Panc1 (cell line): ENCODE measurements around the gene TRIM3. TPM values are rescaled to one million over a fixed set of nuclear protein-coding genes. Genes with fewer than 3 reads are reported as not detected.

Source experiments
- ATAC-seq: fragments of 200-7000 bp; cut with Tn5 transposase; 2 replicates; pipeline ENCODE4 v1.9.1; 2020; ENCODE audit warnings: mild to moderate bottlenecking, moderate library complexity
- BruUV-seq: library from RNA; stranded (reverse); fragments of 400-500 nt; replicated peaks from 2 replicates; lab custom pipeline; 2021; lab: Mats Ljungman, UMichigan
- CTCF ChIA-PET: fragments of 300-600 bp; sonication (Branson Sonifier 250); formaldehyde crosslinking; loops from one replicate; lab custom pipeline; 2022; ENCODE audit warnings: antibody characterized with exemption; lab: Charles Lee
- POLR2A ChIA-PET: fragments of 300-600 bp; sonication (Branson Sonifier 250); formaldehyde crosslinking; loops from one replicate; lab custom pipeline; 2022; ENCODE audit warnings: antibody characterized with exemption; lab: Charles Lee
- DNase-seq: peaks from one replicate; pipeline ENCODE4 v3.0.0-alpha.2; 2010; ENCODE audit warnings: low read depth, low spot score
- H3K27ac ChIP-seq: 2 replicates; pipeline ENCODE4 v1.5.1; 2011; ENCODE audit warnings: mild to moderate bottlenecking, low read length, inconsistent platforms
- H3K27me3 ChIP-seq: fragments of 200-500 bp; sonication (Bioruptor generic); 2 replicates; pipeline ENCODE4 v1.6.0; 2014; ENCODE audit warnings: low read length, inconsistent platforms; ENCODE audit not compliant: control insufficient read depth, insufficient read depth
- H3K36me3 ChIP-seq: fragments of 200-500 bp; sonication (Bioruptor generic); 2 replicates; pipeline ENCODE4 v1.5.1; 2014; ENCODE audit warnings: inconsistent platforms, mild to moderate bottlenecking, low read length, moderate library complexity; ENCODE audit not compliant: control insufficient read depth, insufficient read depth
- H3K4me1 ChIP-seq: 2 replicates; pipeline ENCODE4 v1.5.1; 2011; ENCODE audit warnings: inconsistent platforms, mild to moderate bottlenecking, low read length, moderate library complexity; ENCODE audit not compliant: control insufficient read depth, insufficient read depth
- H3K4me3 ChIP-seq, 2 experiments: 2 replicates each; pipeline ENCODE4 v1.5.1; 2011 to 2012; ENCODE audit warnings: low read depth in 2 of 2, low read length in 2 of 2, mild to moderate bottlenecking in 2 of 2, inconsistent platforms in 1 of 2, moderate library complexity in 1 of 2
- H3K9me3 ChIP-seq: fragments of 200-500 bp; sonication (Bioruptor generic); 2 replicates; pipeline ENCODE4 v1.5.1; 2014; ENCODE audit warnings: low read depth, mild to moderate bottlenecking, inconsistent platforms, low read length, moderate library complexity; ENCODE audit not compliant: control insufficient read depth, insufficient read depth
- POLR2AphosphoS5 ChIP-seq: IDR thresholded peaks from 2 replicates; pipeline ENCODE4 v1.6.1; 2012; ENCODE audit warnings: mild to moderate bottlenecking, low read depth, low read length, moderate library complexity
- SIN3A ChIP-seq: IDR thresholded peaks from 2 replicates; pipeline ENCODE4 v1.6.1; 2012; ENCODE audit warnings: low read depth, mild to moderate bottlenecking, low read length, moderate library complexity, borderline replicate concordance; ENCODE audit not compliant: insufficient read depth
- TCF7L2 ChIP-seq: IDR thresholded peaks from 2 replicates; pipeline ENCODE4 v1.6.1; 2011; ENCODE audit warnings: mild to moderate bottlenecking, low read depth, low read length, inconsistent platforms
- in situ Hi-C: cut with HindIII; loops from 2 replicates; pipeline ENCODE4 v1.10.0; 2016; ENCODE audit warnings: low sequenced_read_pairs, low pct_unique_long_range_greater_than_20kb
- intact Hi-C: fragments of 100-400 bp; cut with micrococcal nuclease; formaldehyde crosslinking; loops from one replicate; pipeline ENCODE4 v1.10.0; 2022; ENCODE audit not compliant: unreplicated experiment
- total RNA-seq: library from RNA; stranded (reverse); gene quantifications from one replicate; pipeline ENCODE4 v1.2.1, GENCODE V29; 2021; ENCODE audit not compliant: unreplicated experiment
- TF ChIP-seq, protein P1 (sequence below), 2 experiments: IDR thresholded peaks; 2 replicates each; pipeline ENCODE4 v1.6.1; 2011 to 2012; ENCODE audit warnings: low read depth in 2 of 2, control low read depth in 1 of 2, low read length in 1 of 2, mild to moderate bottlenecking in 1 of 2, moderate library complexity in 1 of 2; ENCODE audit not compliant: insufficient read depth in 1 of 2
- TF ChIP-seq, protein P2 (sequence below): fragments of 450-650 bp; IDR thresholded peaks from 2 replicates; pipeline ENCODE4 v1.5.1; 2017; ENCODE audit warnings: mild to moderate bottlenecking

TRIM3 gene
- total RNA-seq, 1 experiment from 2014 or later: 35.4 TPM

DNA sequence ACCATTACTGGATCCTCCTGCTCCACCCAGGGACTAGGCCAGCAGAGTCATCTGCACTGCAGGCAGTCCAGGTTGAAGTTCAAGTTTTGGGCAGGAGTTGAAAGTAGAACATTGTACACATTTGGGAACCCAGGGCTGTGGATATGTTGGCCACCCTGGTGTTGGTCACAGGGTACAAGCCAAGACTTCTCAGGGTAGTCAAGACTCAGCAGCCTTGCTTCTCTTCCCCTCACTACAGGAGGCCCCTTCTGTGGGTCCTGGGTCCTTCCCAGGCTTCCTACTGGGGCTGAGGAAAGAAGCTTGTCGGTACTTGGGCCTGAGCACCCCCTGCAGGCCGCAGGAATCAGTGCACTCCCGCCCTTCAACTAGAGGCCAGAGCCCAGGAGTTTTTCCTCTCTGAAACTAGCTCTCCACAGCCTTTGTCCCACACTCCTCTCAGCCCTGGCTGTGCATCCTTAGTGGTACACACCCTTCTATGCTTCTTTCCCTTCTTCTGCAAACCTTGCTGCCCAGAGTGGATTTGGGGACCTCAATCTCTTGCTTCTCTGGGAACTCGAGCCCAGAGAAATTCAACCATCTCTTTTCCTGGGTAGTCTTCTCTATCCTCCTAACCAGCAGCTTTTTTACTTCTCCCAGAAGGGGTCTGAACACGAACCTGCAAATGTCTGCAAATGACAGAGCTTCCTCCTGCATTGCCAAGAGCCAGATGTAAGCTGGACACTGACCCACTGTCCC is 30.3 kb downstream of the TRIM3 start:
- DNase-seq (peak; percentile 41), ATAC-seq (peak; percentile 85)

DNA sequence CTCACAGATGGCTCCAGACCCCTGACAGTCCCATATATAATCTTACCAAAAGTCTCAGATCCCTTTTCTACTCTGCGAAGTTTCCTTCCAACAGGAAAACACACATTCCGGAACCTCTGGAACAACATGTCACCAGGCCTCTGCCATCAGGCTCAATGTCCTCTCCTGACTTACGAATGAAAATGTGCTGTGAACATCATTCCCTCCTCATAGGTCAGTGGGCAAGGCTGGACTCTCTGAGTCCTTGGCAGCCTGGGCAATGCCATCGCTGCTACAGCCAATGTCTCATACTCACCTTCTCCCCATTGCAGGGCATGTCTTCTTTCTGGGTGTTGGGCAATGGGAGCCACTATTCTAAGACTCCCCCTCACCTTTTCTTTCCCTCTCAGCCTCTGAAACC is 31.3 kb downstream of the TRIM3 start:
- POLR2A ChIA-PET: no interaction called here
- Histone ChIP-seq H3K27me3 (no peaks in the 10 kb centered on the region), H3K4me3 (no peak overlapping the region), H3K9me3 (no peaks in the 10 kb centered on the region), H3K27ac (no peak overlapping the region), H3K4me1 (no peaks in the 10 kb centered on the region), H3K36me3 (no peaks in the 10 kb centered on the region)
- no peak for ATAC-seq
- intact Hi-C loops: loop anchor here (5.0 kb wide), 1 partner anchor 65 kb away; no protein-coding TSS in a partner anchor
- in situ Hi-C loops: no loop called here
- DNase-seq: no peak
- BruUV-seq: no TSS peak
- CTCF ChIA-PET: interaction anchor here (3.6 kb wide), 1 partner anchor 64 kb away, joined by 65 read pairs; no protein-coding TSS in a partner anchor
- no peak for TF ChIP-seq TCF7L2
- no peak for TF ChIP-seq POLR2AphosphoS5
- no peak for TF ChIP-seq SIN3A
- TF ChIP-seq, protein P1, sequence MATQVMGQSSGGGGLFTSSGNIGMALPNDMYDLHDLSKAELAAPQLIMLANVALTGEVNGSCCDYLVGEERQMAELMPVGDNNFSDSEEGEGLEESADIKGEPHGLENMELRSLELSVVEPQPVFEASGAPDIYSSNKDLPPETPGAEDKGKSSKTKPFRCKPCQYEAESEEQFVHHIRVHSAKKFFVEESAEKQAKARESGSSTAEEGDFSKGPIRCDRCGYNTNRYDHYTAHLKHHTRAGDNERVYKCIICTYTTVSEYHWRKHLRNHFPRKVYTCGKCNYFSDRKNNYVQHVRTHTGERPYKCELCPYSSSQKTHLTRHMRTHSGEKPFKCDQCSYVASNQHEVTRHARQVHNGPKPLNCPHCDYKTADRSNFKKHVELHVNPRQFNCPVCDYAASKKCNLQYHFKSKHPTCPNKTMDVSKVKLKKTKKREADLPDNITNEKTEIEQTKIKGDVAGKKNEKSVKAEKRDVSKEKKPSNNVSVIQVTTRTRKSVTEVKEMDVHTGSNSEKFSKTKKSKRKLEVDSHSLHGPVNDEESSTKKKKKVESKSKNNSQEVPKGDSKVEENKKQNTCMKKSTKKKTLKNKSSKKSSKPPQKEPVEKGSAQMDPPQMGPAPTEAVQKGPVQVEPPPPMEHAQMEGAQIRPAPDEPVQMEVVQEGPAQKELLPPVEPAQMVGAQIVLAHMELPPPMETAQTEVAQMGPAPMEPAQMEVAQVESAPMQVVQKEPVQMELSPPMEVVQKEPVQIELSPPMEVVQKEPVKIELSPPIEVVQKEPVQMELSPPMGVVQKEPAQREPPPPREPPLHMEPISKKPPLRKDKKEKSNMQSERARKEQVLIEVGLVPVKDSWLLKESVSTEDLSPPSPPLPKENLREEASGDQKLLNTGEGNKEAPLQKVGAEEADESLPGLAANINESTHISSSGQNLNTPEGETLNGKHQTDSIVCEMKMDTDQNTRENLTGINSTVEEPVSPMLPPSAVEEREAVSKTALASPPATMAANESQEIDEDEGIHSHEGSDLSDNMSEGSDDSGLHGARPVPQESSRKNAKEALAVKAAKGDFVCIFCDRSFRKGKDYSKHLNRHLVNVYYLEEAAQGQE (IDR thresholded peaks at IDR 0.05; ENCODE audit: insufficient read depth in 1 of 2, low read depth in 2 of 2, low read length in 1 of 2): no peak
- TF ChIP-seq, protein P2, sequence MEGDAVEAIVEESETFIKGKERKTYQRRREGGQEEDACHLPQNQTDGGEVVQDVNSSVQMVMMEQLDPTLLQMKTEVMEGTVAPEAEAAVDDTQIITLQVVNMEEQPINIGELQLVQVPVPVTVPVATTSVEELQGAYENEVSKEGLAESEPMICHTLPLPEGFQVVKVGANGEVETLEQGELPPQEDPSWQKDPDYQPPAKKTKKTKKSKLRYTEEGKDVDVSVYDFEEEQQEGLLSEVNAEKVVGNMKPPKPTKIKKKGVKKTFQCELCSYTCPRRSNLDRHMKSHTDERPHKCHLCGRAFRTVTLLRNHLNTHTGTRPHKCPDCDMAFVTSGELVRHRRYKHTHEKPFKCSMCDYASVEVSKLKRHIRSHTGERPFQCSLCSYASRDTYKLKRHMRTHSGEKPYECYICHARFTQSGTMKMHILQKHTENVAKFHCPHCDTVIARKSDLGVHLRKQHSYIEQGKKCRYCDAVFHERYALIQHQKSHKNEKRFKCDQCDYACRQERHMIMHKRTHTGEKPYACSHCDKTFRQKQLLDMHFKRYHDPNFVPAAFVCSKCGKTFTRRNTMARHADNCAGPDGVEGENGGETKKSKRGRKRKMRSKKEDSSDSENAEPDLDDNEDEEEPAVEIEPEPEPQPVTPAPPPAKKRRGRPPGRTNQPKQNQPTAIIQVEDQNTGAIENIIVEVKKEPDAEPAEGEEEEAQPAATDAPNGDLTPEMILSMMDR: no peak

More for the DNA sequence above, 30.3 kb downstream of the TRIM3 start:
- H3K36me3 ChIP-seq: no peaks in the 10 kb centered on the region
- ChIA-PET POLR2A (no interaction called here), CTCF (interaction anchor here (0.6 to 3.6 kb wide), 6 partner anchors 10 to 80 kb away, joined by 3 to 65 read pairs (median 3); partner anchors contain the start of gene APBB1)
- no peaks in the 10 kb centered on the region for H3K27me3 ChIP-seq
- no peaks in the 10 kb centered on the region for H3K4me1 ChIP-seq
- in situ Hi-C loops: no loop called here
- BruUV-seq: no TSS peak
- intact Hi-C loops: loop anchor here (1.0 to 5.0 kb wide), 2 partner anchors 64 kb away; no protein-coding TSS in a partner anchor
- no peak for TF ChIP-seq SIN3A
- TF ChIP-seq, protein P2: peak; percentile 96
- no peaks in the 10 kb centered on the region for H3K9me3 ChIP-seq
- H3K4me3 ChIP-seq: no peak overlapping the region
- no peak overlapping the region for H3K27ac ChIP-seq
